ENCODE results near the gene RRAGD.

DNA sequence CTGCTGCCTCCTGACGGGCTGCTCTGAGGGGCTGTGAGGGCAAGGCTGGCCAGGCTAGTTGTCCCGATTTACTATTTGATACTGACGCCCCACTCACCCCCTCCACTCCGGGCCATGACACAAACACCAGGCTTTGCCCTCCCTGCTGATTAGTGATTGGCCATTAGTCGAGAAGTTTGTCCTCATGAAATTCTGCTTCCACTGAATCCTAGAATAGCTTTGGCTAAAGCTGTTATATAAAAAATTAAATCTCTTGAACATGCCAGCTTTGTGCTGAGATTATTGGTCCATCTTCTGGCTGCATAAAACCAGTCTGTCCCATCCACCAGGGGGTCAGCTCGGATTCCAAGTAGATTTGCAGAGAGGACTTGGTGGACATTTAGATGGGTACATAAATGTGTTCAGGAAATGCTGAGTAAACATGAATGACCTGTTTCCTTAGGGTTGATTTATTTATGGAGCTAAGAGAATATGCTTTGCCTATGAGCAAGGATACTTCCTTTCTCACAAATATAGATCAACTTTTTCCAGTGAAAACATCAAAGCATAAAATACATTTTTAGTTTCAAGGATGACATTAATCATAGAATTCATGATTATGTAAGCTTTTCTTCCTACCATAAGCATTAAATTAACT lies 96.7 kb downstream of the RRAGD start, which contains the start of gene GABRR2:
- TF ChIP-seq, protein P1, sequence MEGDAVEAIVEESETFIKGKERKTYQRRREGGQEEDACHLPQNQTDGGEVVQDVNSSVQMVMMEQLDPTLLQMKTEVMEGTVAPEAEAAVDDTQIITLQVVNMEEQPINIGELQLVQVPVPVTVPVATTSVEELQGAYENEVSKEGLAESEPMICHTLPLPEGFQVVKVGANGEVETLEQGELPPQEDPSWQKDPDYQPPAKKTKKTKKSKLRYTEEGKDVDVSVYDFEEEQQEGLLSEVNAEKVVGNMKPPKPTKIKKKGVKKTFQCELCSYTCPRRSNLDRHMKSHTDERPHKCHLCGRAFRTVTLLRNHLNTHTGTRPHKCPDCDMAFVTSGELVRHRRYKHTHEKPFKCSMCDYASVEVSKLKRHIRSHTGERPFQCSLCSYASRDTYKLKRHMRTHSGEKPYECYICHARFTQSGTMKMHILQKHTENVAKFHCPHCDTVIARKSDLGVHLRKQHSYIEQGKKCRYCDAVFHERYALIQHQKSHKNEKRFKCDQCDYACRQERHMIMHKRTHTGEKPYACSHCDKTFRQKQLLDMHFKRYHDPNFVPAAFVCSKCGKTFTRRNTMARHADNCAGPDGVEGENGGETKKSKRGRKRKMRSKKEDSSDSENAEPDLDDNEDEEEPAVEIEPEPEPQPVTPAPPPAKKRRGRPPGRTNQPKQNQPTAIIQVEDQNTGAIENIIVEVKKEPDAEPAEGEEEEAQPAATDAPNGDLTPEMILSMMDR (IDR thresholded peaks at IDR 0.05 in 4 of 5, conservative IDR thresholded peaks at IDR 0.05 in 1 of 5): no peak
- TF ChIP-seq POLR2A (IDR thresholded peaks at IDR 0.05): no peak
